ENCODE data around the gene PLCG2. TPM values are rescaled to one million over a fixed set of nuclear protein-coding genes. Genes with fewer than 3 reads are reported as not detected.

PLCG2 gene
- total RNA-seq, 1 experiment from 2014 or later = 6.0 TPM

DNA sequence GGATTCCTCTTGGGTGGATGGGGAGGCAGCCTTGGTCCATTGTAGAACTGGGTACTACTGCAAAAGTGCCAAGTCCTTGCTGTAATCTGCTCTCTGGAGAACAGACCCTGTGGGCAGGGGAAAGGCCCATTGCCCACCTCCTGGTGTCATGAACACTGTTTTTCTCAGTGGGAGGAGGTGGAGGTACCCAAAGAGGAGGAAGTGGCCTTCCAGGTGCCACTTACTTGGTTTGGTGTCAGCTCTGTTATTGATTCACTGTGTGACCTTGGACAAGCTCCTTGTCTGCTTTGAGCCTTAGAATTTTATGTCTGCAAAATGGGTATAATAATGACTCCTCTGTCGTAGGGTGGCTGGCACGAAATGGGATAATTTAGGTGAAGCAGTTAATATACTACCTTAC lies 55.8 kb downstream of the PLCG2 start:
- Histone ChIP-seq H3K14ac (ENCODE audit: insufficient read depth, low read length) (no peak overlapping the region), H4K20me1 (ENCODE audit: control insufficient read depth, insufficient read depth, insufficient read length) (no peaks in the 10 kb centered on the region), H3K79me2 (ENCODE audit: insufficient read depth, low read length) (no peaks in the 10 kb centered on the region), H3K23me2 (ENCODE audit: insufficient read length, low read depth, low read length, poor library complexity, severe bottlenecking) (no peaks in the 10 kb centered on the region), H3K9ac (ENCODE audit: extremely low read depth, insufficient read length, low read length) (no peak overlapping the region), H3K4me2 (ENCODE audit: insufficient read depth, insufficient read length, low read length) (no peak overlapping the region), H2BK12ac (ENCODE audit: insufficient read length, low read depth, low read length) (no peak overlapping the region), H2AFZ (ENCODE audit: low read length) (no peak overlapping the region), H3K9me3 (ENCODE audit: control insufficient read depth, low read depth, low read length) (no peaks in the 10 kb centered on the region), H3K56ac (ENCODE audit: insufficient read length, low read depth, low read length) (no peak overlapping the region), H3K23ac (ENCODE audit: insufficient read length, low read depth, low read length) (no peak overlapping the region), H3K27me3 (ENCODE audit: insufficient read depth, low read length) (no peaks in the 10 kb centered on the region), H3T11ph (ENCODE audit: low read length) (no peak overlapping the region), H2BK20ac (ENCODE audit: low read depth, low read length, poor library complexity, severe bottlenecking) (no peak overlapping the region), H2AK5ac (ENCODE audit: insufficient read length, low read length) (no peak overlapping the region), H4K91ac (ENCODE audit: insufficient read length, low read depth, low read length) (no peak overlapping the region), H2BK15ac (ENCODE audit: low read depth, low read length) (no peak overlapping the region), H4K8ac (replicated peaks; ENCODE audit: insufficient read length, low read depth, low read length) (no peak overlapping the region), H3K79me1 (ENCODE audit: insufficient read depth, low read depth, low read length, poor library complexity, severe bottlenecking) (no peaks in the 10 kb centered on the region), H4K5ac (ENCODE audit: insufficient read length, low read depth, low read length) (no peak overlapping the region), H3K27ac (ENCODE audit: insufficient read length, low read depth, low read length) (no peak overlapping the region), H2BK120ac (ENCODE audit: low read depth, low read length, poor library complexity, severe bottlenecking) (no peak overlapping the region), H2BK5ac (ENCODE audit: insufficient read length, low read length) (no peak overlapping the region), H3K18ac (ENCODE audit: insufficient read length, low read depth, low read length) (no peak overlapping the region), H3K4me1 (ENCODE audit: insufficient read depth, low read length) (peaks cover 3% of the 10 kb centered on the region; the same call in 1 of the 2 replicates), H3K4ac (ENCODE audit: low read depth, low read length) (no peak overlapping the region)
- TF ChIP-seq, protein P1, sequence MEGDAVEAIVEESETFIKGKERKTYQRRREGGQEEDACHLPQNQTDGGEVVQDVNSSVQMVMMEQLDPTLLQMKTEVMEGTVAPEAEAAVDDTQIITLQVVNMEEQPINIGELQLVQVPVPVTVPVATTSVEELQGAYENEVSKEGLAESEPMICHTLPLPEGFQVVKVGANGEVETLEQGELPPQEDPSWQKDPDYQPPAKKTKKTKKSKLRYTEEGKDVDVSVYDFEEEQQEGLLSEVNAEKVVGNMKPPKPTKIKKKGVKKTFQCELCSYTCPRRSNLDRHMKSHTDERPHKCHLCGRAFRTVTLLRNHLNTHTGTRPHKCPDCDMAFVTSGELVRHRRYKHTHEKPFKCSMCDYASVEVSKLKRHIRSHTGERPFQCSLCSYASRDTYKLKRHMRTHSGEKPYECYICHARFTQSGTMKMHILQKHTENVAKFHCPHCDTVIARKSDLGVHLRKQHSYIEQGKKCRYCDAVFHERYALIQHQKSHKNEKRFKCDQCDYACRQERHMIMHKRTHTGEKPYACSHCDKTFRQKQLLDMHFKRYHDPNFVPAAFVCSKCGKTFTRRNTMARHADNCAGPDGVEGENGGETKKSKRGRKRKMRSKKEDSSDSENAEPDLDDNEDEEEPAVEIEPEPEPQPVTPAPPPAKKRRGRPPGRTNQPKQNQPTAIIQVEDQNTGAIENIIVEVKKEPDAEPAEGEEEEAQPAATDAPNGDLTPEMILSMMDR (conservative IDR thresholded peaks at IDR 0.05) = no peak
- H3K4me1 Mint-ChIP-seq = peaks cover 20% of the 10 kb centered on the region in 2 experiments
- no peaks in the 10 kb centered on the region; a peak in 1 of 7 replicates for H3K36me3 Mint-ChIP-seq (ENCODE audit: insufficient read depth in 1 of 3, low read depth in 3 of 3)
- H3K4me3 Mint-ChIP-seq = no peak overlapping the region
- no CpG with 5 or more reads among the region's 2 CpGs for WGBS (ENCODE audit: extremely low coverage, insufficient read length, low lambda C conversion rate)
- H3K9me3 Mint-ChIP-seq = no peaks in the 10 kb centered on the region; a peak in 2 of 5 replicates
- no peak for DNase-seq
- no peaks in the 10 kb centered on the region for H3K27me3 Mint-ChIP-seq (ENCODE audit: low read depth)
- no peak overlapping the region for H3K27ac Mint-ChIP-seq
